H7 (cell line): ENCODE data around the gene PCSK5. TPM values are rescaled to one million over a fixed set of nuclear protein-coding genes. Genes with fewer than 3 reads are reported as not detected.
"Not testable (repeated sequence)": the region's sequence is repeated elsewhere in the genome, so short reads cannot be mapped to it uniquely, and the experiment has no call there.

Experiments
- DNase-seq: peaks from one replicate; pipeline ENCODE4 v3.0.0; 2012
- H3K27me3 ChIP-seq: 2 replicates; pipeline ENCODE4 v1.6.0; 2011; ENCODE audit warnings: mild to moderate bottlenecking, low read length; ENCODE audit not compliant: control insufficient read depth, insufficient read depth
- H3K36me3 ChIP-seq: replicated peaks from 2 replicates; pipeline ENCODE4 v1.5.1; 2011; ENCODE audit warnings: low read length; ENCODE audit not compliant: control insufficient read depth, insufficient read depth
- H3K4me3 ChIP-seq: 2 replicates; pipeline ENCODE4 v1.5.1; 2011; ENCODE audit warnings: low read depth, mild to moderate bottlenecking, control low read depth, low read length, moderate library complexity; ENCODE audit not compliant: insufficient read depth
- total RNA-seq: library from RNA; depleted of rRNA; stranded (reverse); fragments of >200 nt; shearing (Covaris generic); gene quantifications from 2 replicates; pipeline ENCODE4 v1.2.3, GENCODE V29; 2014

PCSK5 gene
- total RNA-seq, 1 experiment from 2014 or later, result 10.1 TPM

GRCh38 chr9:76321195-76321828 is 430.8 kb downstream of the PCSK5 start:
- H3K27me3 ChIP-seq, result no peaks in the 10 kb centered on the region
- H3K4me3 ChIP-seq, result no peak overlapping the region
- DNase-seq, result peak; percentile 18
- no peaks in the 10 kb centered on the region for H3K36me3 ChIP-seq

- Histone ChIP-seq H3K27me3 (no peaks in the 10 kb centered on the region), H3K36me3 (no peaks in the 10 kb centered on the region), H3K4me3 (no peak overlapping the region)
- peak; percentile 36 for DNase-seq
These were observed 432.3 kb downstream of the PCSK5 start for GRCh38 chr9:76322810-76323209.

GRCh38 chr9:76323490-76323889 is 433.0 kb downstream of the PCSK5 start:
- no peaks in the 10 kb centered on the region for H3K36me3 ChIP-seq
- H3K27me3 ChIP-seq, result no peaks in the 10 kb centered on the region
- no peak overlapping the region for H3K4me3 ChIP-seq
- no peak for DNase-seq

GRCh38 chr9:76324030-76324429 is 433.6 kb downstream of the PCSK5 start:
- DNase-seq, H3K4me3 ChIP-seq, H3K36me3 ChIP-seq, H3K27me3 ChIP-seq: not testable (repeated sequence)

- Histone ChIP-seq H3K27me3 (no peaks in the 10 kb centered on the region), H3K4me3 (no peak overlapping the region), H3K36me3 (no peaks in the 10 kb centered on the region)
- no peak for DNase-seq
These were observed 439.6 kb downstream of the PCSK5 start for GRCh38 chr9:76330034-76330433.

- H3K4me3 ChIP-seq, result no peak overlapping the region
- no peaks in the 10 kb centered on the region for H3K36me3 ChIP-seq
- H3K27me3 ChIP-seq, result no peaks in the 10 kb centered on the region
- DNase-seq, result no peak
These were observed 442.9 kb downstream of the PCSK5 start for GRCh38 chr9:76333388-76333787.

- DNase-seq, result no peak
- Histone ChIP-seq H3K36me3 (no peaks in the 10 kb centered on the region), H3K4me3 (no peak overlapping the region), H3K27me3 (no peaks in the 10 kb centered on the region)
These were observed 443.5 kb downstream of the PCSK5 start for GRCh38 chr9:76333964-76334363.

GRCh38 chr9:76336027-76336426 is 445.6 kb downstream of the PCSK5 start:
- Histone ChIP-seq H3K27me3 (no peaks in the 10 kb centered on the region), H3K36me3 (no peaks in the 10 kb centered on the region), H3K4me3 (no peak overlapping the region)
- DNase-seq, result no peak

GRCh38 chr9:76338418-76338817 is 447.9 kb downstream of the PCSK5 start:
- Histone ChIP-seq H3K27me3 (no peaks in the 10 kb centered on the region), H3K36me3 (no peaks in the 10 kb centered on the region), H3K4me3 (no peak overlapping the region)
- peak; percentile 52 for DNase-seq

- DNase-seq, result no peak
- H3K4me3 ChIP-seq, result no peak overlapping the region
- no peaks in the 10 kb centered on the region for H3K27me3 ChIP-seq
- no peaks in the 10 kb centered on the region for H3K36me3 ChIP-seq
These were observed 451.1 kb downstream of the PCSK5 start for GRCh38 chr9:76341616-76342015.

- Histone ChIP-seq H3K4me3 (no peak overlapping the region), H3K36me3 (no peaks in the 10 kb centered on the region), H3K27me3 (no peaks in the 10 kb centered on the region)
- no peak for DNase-seq
These were observed 451.7 kb downstream of the PCSK5 start for GRCh38 chr9:76342201-76342600.

- H3K27me3 ChIP-seq, result no peaks in the 10 kb centered on the region
- no peak overlapping the region for H3K4me3 ChIP-seq
- no peak for DNase-seq
- H3K36me3 ChIP-seq, result no peaks in the 10 kb centered on the region
These were observed 452.4 kb downstream of the PCSK5 start for GRCh38 chr9:76342858-76343257.

GRCh38 chr9:76349865-76350264 is 459.4 kb downstream of the PCSK5 start:
- Histone ChIP-seq H3K36me3 (no peaks in the 10 kb centered on the region), H3K4me3 (no peak overlapping the region), H3K27me3 (no peaks in the 10 kb centered on the region)
- DNase-seq, result no peak

GRCh38 chr9:76351006-76351405 is 460.5 kb downstream of the PCSK5 start:
- H3K27me3 ChIP-seq, result no peaks in the 10 kb centered on the region
- no peak for DNase-seq
- no peaks in the 10 kb centered on the region for H3K36me3 ChIP-seq

GRCh38 chr9:76352026-76352620 is 461.6 kb downstream of the PCSK5 start:
- H3K36me3 ChIP-seq, result no peaks in the 10 kb centered on the region

More at GRCh38 chr9:76351006-76351405, 460.5 kb downstream of the PCSK5 start:
- no peak overlapping the region for H3K4me3 ChIP-seq

More at GRCh38 chr9:76352026-76352620, 461.6 kb downstream of the PCSK5 start:
- H3K27me3 ChIP-seq, result no peaks in the 10 kb centered on the region
- H3K4me3 ChIP-seq, result no peak overlapping the region
- DNase-seq, result no peak
